ENCODE measurements around the gene ULK4.
"Not testable (repeated sequence)": the region's sequence is repeated elsewhere in the genome, so short reads cannot be mapped to it uniquely, and the experiment has no call there.

ULK4 gene

GRCh38 chr3:41808152-41808551 lies 153.8 kb downstream of the ULK4 start:
- DNase-seq (ENCODE audit: low read depth), result peak; percentile 33
- TF ChIP-seq, protein P1, sequence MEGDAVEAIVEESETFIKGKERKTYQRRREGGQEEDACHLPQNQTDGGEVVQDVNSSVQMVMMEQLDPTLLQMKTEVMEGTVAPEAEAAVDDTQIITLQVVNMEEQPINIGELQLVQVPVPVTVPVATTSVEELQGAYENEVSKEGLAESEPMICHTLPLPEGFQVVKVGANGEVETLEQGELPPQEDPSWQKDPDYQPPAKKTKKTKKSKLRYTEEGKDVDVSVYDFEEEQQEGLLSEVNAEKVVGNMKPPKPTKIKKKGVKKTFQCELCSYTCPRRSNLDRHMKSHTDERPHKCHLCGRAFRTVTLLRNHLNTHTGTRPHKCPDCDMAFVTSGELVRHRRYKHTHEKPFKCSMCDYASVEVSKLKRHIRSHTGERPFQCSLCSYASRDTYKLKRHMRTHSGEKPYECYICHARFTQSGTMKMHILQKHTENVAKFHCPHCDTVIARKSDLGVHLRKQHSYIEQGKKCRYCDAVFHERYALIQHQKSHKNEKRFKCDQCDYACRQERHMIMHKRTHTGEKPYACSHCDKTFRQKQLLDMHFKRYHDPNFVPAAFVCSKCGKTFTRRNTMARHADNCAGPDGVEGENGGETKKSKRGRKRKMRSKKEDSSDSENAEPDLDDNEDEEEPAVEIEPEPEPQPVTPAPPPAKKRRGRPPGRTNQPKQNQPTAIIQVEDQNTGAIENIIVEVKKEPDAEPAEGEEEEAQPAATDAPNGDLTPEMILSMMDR (IDR thresholded peaks at IDR 0.05; ENCODE audit: control insufficient read depth, insufficient read depth, low read depth, low read length, missing control alignments), result no peak
- H3K4me3 ChIP-seq (ENCODE audit: control insufficient read depth, low read depth, low read length), result no peak overlapping the region

DNA sequence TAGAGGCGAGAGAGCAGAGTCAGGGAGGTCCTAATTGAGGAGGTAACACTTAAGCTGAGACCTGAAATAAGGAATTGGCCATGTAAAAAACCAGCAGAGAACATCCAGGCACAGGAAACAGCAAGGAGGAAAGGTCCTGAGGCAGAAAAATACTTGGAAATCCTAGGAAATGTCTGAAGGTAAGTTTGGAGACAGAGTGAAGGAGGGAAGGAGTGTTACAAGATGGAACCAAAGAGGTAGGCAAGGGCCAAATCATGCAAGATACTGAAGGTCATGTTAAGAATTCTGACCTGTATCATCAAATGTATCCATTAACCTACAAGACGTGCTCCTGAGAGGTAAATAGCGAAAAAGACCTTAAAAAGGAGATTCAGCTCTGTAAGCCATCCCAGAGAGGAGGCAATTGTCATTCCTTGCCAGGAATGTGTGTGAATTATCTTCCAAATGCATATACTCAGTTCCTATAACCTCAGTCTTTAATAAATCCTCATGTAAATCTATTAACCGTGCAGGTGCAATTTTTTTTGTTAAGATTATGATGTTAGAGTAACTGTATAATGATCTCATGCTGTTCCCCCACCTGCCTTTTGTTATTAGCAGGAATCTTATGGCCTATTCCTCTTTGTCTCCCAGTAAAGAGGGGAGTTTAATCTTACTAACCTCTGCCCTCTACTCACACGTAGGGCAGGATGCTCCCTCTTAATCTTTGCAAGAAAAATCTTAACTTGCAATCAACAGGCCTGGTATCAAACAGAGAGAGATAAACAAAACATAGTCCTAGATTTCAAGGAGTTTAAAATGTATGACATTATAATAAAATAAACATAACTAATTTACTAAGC lies 166.9 kb downstream of the ULK4 start:
- no peak for DNase-seq (ENCODE audit: low read depth)
- no peak overlapping the region for H3K4me3 ChIP-seq (ENCODE audit: control insufficient read depth, low read depth, low read length)
- TF ChIP-seq, protein P1 (IDR thresholded peaks at IDR 0.05; ENCODE audit: control insufficient read depth, insufficient read depth, low read depth, low read length, missing control alignments), result no peak

GRCh38 chr3:41792806-41793205 lies 169.1 kb downstream of the ULK4 start:
- DNase-seq (ENCODE audit: low read depth), result no peak
- no peak overlapping the region for H3K4me3 ChIP-seq (ENCODE audit: control insufficient read depth, low read depth, low read length)
- TF ChIP-seq, protein P1 (IDR thresholded peaks at IDR 0.05; ENCODE audit: control insufficient read depth, insufficient read depth, low read depth, low read length, missing control alignments), result no peak

DNA sequence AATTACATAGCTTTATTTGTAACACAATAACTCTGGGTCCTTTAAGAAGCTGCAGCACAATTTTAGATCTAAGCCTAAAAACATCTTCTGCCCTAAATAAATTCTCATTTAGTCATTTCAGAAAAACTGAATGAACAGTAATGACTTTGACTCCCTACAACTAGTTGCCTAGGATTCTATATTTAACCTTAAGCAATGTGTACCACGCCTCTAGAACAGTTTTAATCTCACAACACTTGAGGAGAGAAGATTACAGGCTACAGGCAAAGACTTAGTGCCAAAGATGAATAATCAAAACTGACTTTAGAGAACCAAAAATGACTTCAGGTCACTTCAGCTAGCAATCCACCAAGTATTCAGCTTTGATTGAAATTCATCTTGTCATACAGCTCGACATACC lies 192.8 kb downstream of the ULK4 start:
- no peak for DNase-seq (ENCODE audit: low read depth)

GRCh38 chr3:41768363-41768762 lies 193.5 kb downstream of the ULK4 start:
- TF ChIP-seq, protein P1 (IDR thresholded peaks at IDR 0.05; ENCODE audit: control insufficient read depth, insufficient read depth, low read depth, low read length, missing control alignments), result no peak
- H3K4me3 ChIP-seq (ENCODE audit: control insufficient read depth, low read depth, low read length), result no peak overlapping the region
- no peak for DNase-seq (ENCODE audit: low read depth)

More for the DNA sequence above, 192.8 kb downstream of the ULK4 start:
- TF ChIP-seq, protein P1 (IDR thresholded peaks at IDR 0.05; ENCODE audit: control insufficient read depth, insufficient read depth, low read depth, low read length, missing control alignments), result no peak
- H3K4me3 ChIP-seq (ENCODE audit: control insufficient read depth, low read depth, low read length), result no peak overlapping the region

DNA sequence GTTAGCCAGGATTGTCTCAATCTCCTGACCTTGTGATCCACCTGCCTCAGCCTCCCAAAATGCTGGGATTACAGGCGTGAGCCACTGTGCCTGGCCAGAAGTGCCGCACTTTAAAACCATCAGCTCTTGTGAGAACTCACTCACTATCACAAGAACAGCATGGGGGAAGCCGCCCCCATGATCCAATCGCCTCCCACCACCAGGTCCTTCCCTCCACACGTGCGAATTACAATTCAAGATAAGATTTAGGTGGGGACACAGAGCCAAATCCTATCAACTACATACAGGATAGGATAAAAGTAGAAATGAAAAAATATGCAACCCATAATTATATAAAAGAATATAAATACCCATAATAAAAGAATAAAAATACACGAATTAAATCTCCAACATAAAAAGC lies 199.0 kb downstream of the ULK4 start:
- H3K4me3 ChIP-seq (ENCODE audit: control insufficient read depth, low read depth, low read length); DNase-seq (ENCODE audit: low read depth): not testable (repeated sequence)

DNA sequence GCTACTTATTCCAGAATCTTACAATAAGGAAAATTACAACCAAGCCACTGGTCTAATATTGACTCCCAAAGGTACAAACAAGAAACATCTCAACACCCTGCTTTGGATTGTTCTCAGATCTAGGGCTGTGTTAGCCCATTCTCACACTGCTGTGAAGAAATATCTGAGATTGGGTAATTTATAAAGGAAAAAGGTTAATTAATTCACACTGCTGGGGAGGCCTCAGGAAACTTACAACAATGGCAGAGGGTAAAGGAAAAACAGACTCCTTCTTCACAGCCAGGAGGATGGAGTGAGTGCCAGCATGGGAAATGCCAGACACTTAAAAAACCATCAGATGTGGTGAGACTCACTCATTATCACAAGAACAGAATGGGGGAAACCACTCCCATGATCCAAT lies 208.3 kb downstream of the ULK4 start:
- H3K4me3 ChIP-seq (ENCODE audit: control insufficient read depth, low read depth, low read length), result no peak overlapping the region
- no peak for DNase-seq (ENCODE audit: low read depth)
- TF ChIP-seq, protein P1 (IDR thresholded peaks at IDR 0.05; ENCODE audit: control insufficient read depth, insufficient read depth, low read depth, low read length, missing control alignments), result no peak
